Astrocyte of the cerebellum (primary cell): Measurements from ENCODE around the gene CBLC.
A peak's percentile ranks its signal among the peaks of the same experiment; 100 is the strongest.

Experiments
- DNase-seq: peaks from one replicate; pipeline ENCODE4 v3.0.0-alpha.2; 2011; ENCODE audit warnings: low read depth
- H3K4me3 ChIP-seq: 2 replicates; pipeline ENCODE4 v1.5.1; 2011; ENCODE audit warnings: mild to moderate bottlenecking, low read depth, low read length, moderate library complexity
- CTCF ChIP-seq: IDR thresholded peaks from 2 replicates; pipeline ENCODE4 v1.5.1; 2012; ENCODE audit warnings: low read length, low read depth, moderate library complexity, mild to moderate bottlenecking; ENCODE audit errors: missing control alignments
- in situ Hi-C: cut with HindIII; loops from 2 replicates; pipeline ENCODE4 v1.10.0; 2017; ENCODE audit warnings: low sequenced_read_pairs

Gene CBLC

DNA sequence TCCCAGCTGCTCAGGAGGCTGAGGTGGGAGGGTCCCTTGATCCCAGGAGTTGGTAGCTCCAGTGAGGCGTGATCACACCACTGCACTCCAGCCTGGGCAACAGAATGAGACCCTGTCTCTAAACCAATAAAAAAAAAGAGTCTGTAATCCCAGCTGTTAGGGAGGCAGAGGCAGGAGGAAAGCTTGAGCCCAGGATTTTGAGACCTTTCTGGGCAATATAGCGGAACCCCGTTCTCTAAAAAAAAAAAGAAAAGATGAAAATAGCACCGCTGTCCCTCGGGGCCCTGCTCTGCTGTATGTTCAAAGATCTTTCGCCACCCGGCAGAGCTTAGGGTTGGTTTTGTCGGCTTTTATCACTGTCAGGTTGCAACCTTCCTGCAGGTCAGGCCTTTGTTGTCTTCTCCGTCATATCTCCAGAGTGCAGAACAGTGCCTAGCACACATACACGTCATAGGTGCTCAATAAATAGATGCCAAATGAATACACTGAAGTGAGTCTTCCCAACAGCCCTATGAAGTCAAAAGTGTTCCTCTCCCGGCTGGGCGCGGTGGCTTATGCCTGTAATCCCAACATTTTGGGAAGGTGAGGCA, 17.8 kb downstream of the CBLC start:
- no peak overlapping the region for H3K4me3 ChIP-seq
- in situ Hi-C loops, result loop anchor here (5.0 kb wide), 1 partner anchor 42 kb away; no protein-coding TSS in a partner anchor
- no peak for TF ChIP-seq CTCF
- no peak for DNase-seq

DNA sequence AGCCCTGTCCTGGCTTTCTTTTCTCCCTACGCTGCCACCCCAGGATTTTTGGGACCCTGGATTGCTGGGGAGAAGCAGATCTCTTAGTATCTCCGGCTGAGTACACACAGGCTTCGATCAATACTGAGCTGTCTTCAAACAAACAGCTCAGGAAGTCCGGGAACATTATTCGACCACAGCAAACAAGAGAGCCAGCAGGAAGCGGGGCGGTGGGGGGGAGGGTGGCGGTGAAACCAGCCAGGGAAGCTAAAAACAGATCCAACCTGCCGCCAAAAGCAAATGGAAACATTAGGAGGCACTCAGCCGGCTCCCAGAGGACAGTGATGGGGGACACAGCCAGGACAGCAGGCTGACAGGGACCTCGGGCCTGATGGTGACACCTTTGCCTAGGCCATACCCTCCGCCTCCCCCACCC, 19.0 kb downstream of the CBLC start:
- no peak for TF ChIP-seq CTCF
- in situ Hi-C loops, result loop anchor here (5.0 kb wide), 1 partner anchor 41 kb away; no protein-coding TSS in a partner anchor
- H3K4me3 ChIP-seq, result no peak overlapping the region
- DNase-seq, result no peak

DNA sequence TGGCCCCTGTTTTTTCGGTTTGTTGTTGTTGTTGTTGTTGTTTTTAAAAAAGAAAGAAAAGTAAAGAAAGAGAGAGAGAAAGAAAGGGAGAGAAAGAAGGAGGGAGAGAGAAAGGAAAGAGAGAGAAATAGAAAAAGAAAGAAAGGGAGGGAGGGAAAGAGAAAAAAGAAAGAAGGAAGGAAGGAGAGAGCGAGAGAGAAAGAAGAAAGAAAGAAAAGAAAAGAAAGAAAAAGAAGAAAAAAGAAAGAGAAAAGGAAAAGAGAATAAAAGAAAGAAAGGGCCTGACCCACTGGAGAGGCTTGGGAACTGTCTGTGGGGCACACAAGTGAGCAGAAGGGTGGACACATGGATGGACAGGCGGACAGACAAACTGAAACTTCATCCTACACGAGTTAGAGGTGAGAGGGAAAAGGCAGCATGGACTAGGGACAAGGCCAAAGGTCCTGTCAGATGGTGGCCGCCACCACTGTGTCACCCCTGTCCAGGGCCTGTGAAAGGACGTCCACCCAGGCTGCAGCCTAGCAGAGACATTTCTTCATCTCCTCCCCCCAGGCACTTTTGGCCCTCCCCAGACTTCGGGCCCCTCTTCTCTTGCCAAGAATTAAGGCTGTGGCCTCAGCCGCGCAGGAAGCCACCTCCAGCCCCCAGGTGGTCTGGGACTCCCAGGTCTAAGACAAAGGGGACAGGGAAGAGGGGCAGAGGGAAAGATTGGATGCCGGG, 22.1 kb downstream of the CBLC start:
- no peak overlapping the region for H3K4me3 ChIP-seq
- TF ChIP-seq CTCF, result no peak
- in situ Hi-C loops, result loop anchor here (5.0 kb wide), 1 partner anchor 38 kb away; no protein-coding TSS in a partner anchor
- DNase-seq, result no peak

GRCh38 chr19:44800461-44800860, 22.8 kb downstream of the CBLC start:
- in situ Hi-C loops, result no loop called here
- H3K4me3 ChIP-seq, result no peak overlapping the region
- TF ChIP-seq CTCF, result peak; percentile 93
- DNase-seq, result peak; percentile 44

GRCh38 chr19:44803442-44804428, 26.0 kb downstream of the CBLC start:
- no peak for TF ChIP-seq CTCF
- in situ Hi-C loops, result no loop called here
- DNase-seq, result no peak
- H3K4me3 ChIP-seq, result no peak overlapping the region

GRCh38 chr19:44806291-44806690, 28.6 kb downstream of the CBLC start:
- in situ Hi-C loops, result no loop called here
- no peak for DNase-seq
- no peak overlapping the region for H3K4me3 ChIP-seq
- no peak for TF ChIP-seq CTCF
